Measurements from ENCODE around the gene GPR171.

The GPR171 gene

GRCh38 chr3:151201051-151201730 is 1.8 kb downstream of the GPR171 start:
- Histone ChIP-seq H3K9me3 (no peaks in the 10 kb centered on the region), H3K27ac (no peak overlapping the region), H3K4me3 (ENCODE audit: low read depth in 1 of 2, low read length in 1 of 2) (no peak overlapping the region), H3K4me1 (ENCODE audit: control insufficient read depth in 1 of 2, insufficient read depth in 1 of 2, low read depth in 1 of 2, low read length in 1 of 2) (no peaks in the 10 kb centered on the region), H3K27me3 (no peaks in the 10 kb centered on the region), H3K36me3 (no peaks in the 10 kb centered on the region)
- TF ChIP-seq CTCF (IDR thresholded peaks at IDR 0.05), result no peak

- no peak overlapping the region for H3K4me3 ChIP-seq (ENCODE audit: low read depth in 1 of 2, low read length in 1 of 2)
- H3K36me3 ChIP-seq, result no peaks in the 10 kb centered on the region
- H3K27me3 ChIP-seq, result no peaks in the 10 kb centered on the region
- no peak overlapping the region for H3K27ac ChIP-seq
- no peaks in the 10 kb centered on the region for H3K4me1 ChIP-seq (ENCODE audit: control insufficient read depth in 1 of 2, insufficient read depth in 1 of 2, low read depth in 1 of 2, low read length in 1 of 2)
- no peaks in the 10 kb centered on the region for H3K9me3 ChIP-seq
- TF ChIP-seq CTCF (IDR thresholded peaks at IDR 0.05), result no peak
Measured at GRCh38 chr3:151200586-151200985, 2.4 kb downstream of the GPR171 start.

GRCh38 chr3:151199554-151200438 is 3.2 kb downstream of the GPR171 start:
- H3K27me3 ChIP-seq, result no peaks in the 10 kb centered on the region
- no peaks in the 10 kb centered on the region for H3K9me3 ChIP-seq
- H3K27ac ChIP-seq, result no peak overlapping the region
- H3K4me1 ChIP-seq (ENCODE audit: control insufficient read depth in 1 of 2, insufficient read depth in 1 of 2, low read depth in 1 of 2, low read length in 1 of 2), result no peaks in the 10 kb centered on the region
- H3K4me3 ChIP-seq (ENCODE audit: low read depth in 1 of 2, low read length in 1 of 2), result no peak overlapping the region
- no peak for TF ChIP-seq CTCF (IDR thresholded peaks at IDR 0.05)
- no peaks in the 10 kb centered on the region for H3K36me3 ChIP-seq

- no peak for TF ChIP-seq CTCF (IDR thresholded peaks at IDR 0.05)
- Histone ChIP-seq H3K4me3 (ENCODE audit: low read depth in 1 of 2, low read length in 1 of 2) (no peak overlapping the region), H3K4me1 (ENCODE audit: control insufficient read depth in 1 of 2, insufficient read depth in 1 of 2, low read depth in 1 of 2, low read length in 1 of 2) (no peaks in the 10 kb centered on the region), H3K36me3 (no peaks in the 10 kb centered on the region), H3K9me3 (no peaks in the 10 kb centered on the region), H3K27me3 (no peaks in the 10 kb centered on the region), H3K27ac (no peak overlapping the region)
Measured at GRCh38 chr3:151198849-151199248, 4.2 kb downstream of the GPR171 start.

- TF ChIP-seq CTCF (IDR thresholded peaks at IDR 0.05), result no peak
Measured at GRCh38 chr3:151197981-151198767, 4.8 kb downstream of the GPR171 start.

More at GRCh38 chr3:151197981-151198767, 4.8 kb downstream of the GPR171 start:
- H3K9me3 ChIP-seq, result no peaks in the 10 kb centered on the region
- H3K36me3 ChIP-seq, result no peaks in the 10 kb centered on the region
- no peaks in the 10 kb centered on the region for H3K27me3 ChIP-seq
- H3K4me3 ChIP-seq (ENCODE audit: low read depth in 1 of 2, low read length in 1 of 2), result no peak overlapping the region
- H3K27ac ChIP-seq, result no peak overlapping the region
- H3K4me1 ChIP-seq (ENCODE audit: control insufficient read depth in 1 of 2, insufficient read depth in 1 of 2, low read depth in 1 of 2, low read length in 1 of 2), result no peaks in the 10 kb centered on the region
